ENCODE results near the gene FGF1. TPM values are rescaled to one million over a fixed set of nuclear protein-coding genes. Genes with fewer than 3 reads are reported as not detected.

FGF1 gene
- total and polyA plus RNA-seq, 9 donors = 5.5 to 12.1 (median 7.1) TPM

DNA sequence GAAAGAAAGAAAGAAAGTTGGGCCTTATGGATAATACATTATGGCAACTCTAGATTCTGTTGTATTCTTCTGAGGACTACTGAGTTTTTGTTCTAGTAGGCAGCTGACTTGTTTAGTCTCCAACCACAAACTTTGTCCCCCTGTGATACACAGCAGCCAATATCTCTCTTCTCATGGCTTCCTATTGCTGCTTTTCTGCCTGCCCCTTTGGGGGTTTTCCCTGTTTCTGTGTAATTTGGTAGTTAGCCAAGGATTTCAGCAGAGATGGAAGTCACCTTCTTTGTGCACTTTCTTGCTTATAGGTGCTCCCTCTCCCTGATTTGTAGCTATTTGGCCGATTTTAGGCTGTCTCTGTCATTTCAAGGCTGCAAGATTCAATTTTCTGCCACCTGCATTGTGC, 109.6 kb downstream of the FGF1 start:
- Histone ChIP-seq H3K9me3 (replicated peaks; ENCODE audit: control insufficient read depth, low read depth, low read length) (peaks cover 10% of the 10 kb centered on the region), H3K27me3 (ENCODE audit: control insufficient read depth, insufficient read depth, low read length) (no peaks in the 10 kb centered on the region), H3K36me3 (ENCODE audit: control insufficient read depth, insufficient read depth, low read length) (no peaks in the 10 kb centered on the region), H3K27ac (ENCODE audit: low read length) (no peak overlapping the region), H3K4me3 (ENCODE audit: low read length) (no peak overlapping the region), H3K4me1 (ENCODE audit: control insufficient read depth, insufficient read depth, low read length) (peaks cover 2% of the 10 kb centered on the region)
- DNase-seq = no peak
- WGBS (ENCODE audit: insufficient coverage) = no CpG with 5 or more reads among the region's 1 CpG

- Histone ChIP-seq H3K4me3 (ENCODE audit: low read length) (no peak overlapping the region), H3K27me3 (ENCODE audit: control insufficient read depth, insufficient read depth, low read length) (no peaks in the 10 kb centered on the region), H3K36me3 (ENCODE audit: control insufficient read depth, insufficient read depth, low read length) (no peaks in the 10 kb centered on the region), H3K27ac (ENCODE audit: low read length) (peak overlapping the region; percentile 53), H3K9me3 (replicated peaks; ENCODE audit: control insufficient read depth, low read depth, low read length) (peaks cover 3% of the 10 kb centered on the region), H3K4me1 (ENCODE audit: control insufficient read depth, insufficient read depth, low read length) (peaks cover 10% of the 10 kb centered on the region)
- WGBS (ENCODE audit: insufficient coverage) = 33% methylated on average over 1 of the region's 4 CpGs
- DNase-seq = peak; percentile 94
Measured at GRCh38 chr5:142572006-142572405, 113.9 kb downstream of the FGF1 start.

- 50% methylated on average over 3 of the region's 5 CpGs for WGBS (ENCODE audit: insufficient coverage)
- peaks cover 10% of the 10 kb centered on the region for H3K4me1 ChIP-seq (ENCODE audit: control insufficient read depth, insufficient read depth, low read length)
- H3K9me3 ChIP-seq (replicated peaks; ENCODE audit: control insufficient read depth, low read depth, low read length) = peaks cover 2% of the 10 kb centered on the region
Measured at GRCh38 chr5:142571371-142571770, 114.5 kb downstream of the FGF1 start.

DNA sequence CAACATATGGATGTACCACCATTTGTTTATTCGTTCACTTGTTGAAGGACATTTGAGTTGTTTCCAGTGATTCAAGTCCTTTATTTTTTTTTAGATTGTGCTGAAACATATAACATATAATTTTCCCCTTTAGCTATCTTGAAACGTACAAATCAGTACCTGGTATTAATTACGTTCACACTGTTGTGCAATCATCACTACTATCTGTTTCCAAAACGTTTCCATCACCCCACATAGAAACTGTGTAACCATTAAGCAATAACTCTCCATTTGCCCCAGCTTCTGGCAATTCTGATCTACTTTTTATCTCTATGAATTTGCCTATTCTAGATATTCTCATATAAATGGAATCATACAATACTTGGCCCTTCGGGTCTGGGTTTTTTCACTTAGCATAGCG, 116.0 kb downstream of the FGF1 start:
- Histone ChIP-seq H3K36me3 (ENCODE audit: control insufficient read depth, insufficient read depth, low read length) (no peaks in the 10 kb centered on the region), H3K4me3 (ENCODE audit: low read length) (no peak overlapping the region), H3K27me3 (ENCODE audit: control insufficient read depth, insufficient read depth, low read length) (no peaks in the 10 kb centered on the region), H3K9me3 (replicated peaks; ENCODE audit: control insufficient read depth, low read depth, low read length) (no peaks in the 10 kb centered on the region), H3K27ac (ENCODE audit: low read length) (no peak overlapping the region), H3K4me1 (ENCODE audit: control insufficient read depth, insufficient read depth, low read length) (peaks cover 10% of the 10 kb centered on the region)
- 69% methylated on average over 3 of the region's 6 CpGs for WGBS (ENCODE audit: insufficient coverage)
- no peak for DNase-seq

More at GRCh38 chr5:142571371-142571770, 114.5 kb downstream of the FGF1 start:
- no peaks in the 10 kb centered on the region for H3K36me3 ChIP-seq (ENCODE audit: control insufficient read depth, insufficient read depth, low read length)
- H3K4me3 ChIP-seq (ENCODE audit: low read length) = no peak overlapping the region
- no peak for DNase-seq
- H3K27ac ChIP-seq (ENCODE audit: low read length) = peak overlapping the region; percentile 53
- H3K27me3 ChIP-seq (ENCODE audit: control insufficient read depth, insufficient read depth, low read length) = no peaks in the 10 kb centered on the region

DNA sequence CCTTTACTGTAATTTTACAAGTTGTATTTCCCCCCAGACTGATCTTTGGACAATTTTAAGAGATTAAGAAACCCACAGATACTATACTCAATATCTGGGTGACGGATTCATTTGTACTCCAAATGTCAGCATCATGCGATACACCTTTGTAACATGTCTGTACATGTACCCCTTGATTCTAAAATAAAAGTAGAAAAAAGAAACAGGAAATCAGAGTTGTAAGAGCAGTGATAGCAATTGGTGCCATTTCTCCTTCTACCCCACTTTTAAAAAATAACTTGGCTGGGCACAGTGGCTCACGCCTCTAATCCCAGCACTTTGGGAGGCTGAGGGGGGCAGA, 116.9 kb downstream of the FGF1 start:
- Histone ChIP-seq H3K36me3 (ENCODE audit: control insufficient read depth, insufficient read depth, low read length) (no peaks in the 10 kb centered on the region), H3K9me3 (replicated peaks; ENCODE audit: control insufficient read depth, low read depth, low read length) (no peaks in the 10 kb centered on the region), H3K27ac (ENCODE audit: low read length) (peak overlapping the region; percentile 86), H3K4me3 (ENCODE audit: low read length) (no peak overlapping the region), H3K27me3 (ENCODE audit: control insufficient read depth, insufficient read depth, low read length) (no peaks in the 10 kb centered on the region), H3K4me1 (ENCODE audit: control insufficient read depth, insufficient read depth, low read length) (peaks cover 14% of the 10 kb centered on the region)
- 100% methylated on average over 1 of the region's 3 CpGs for WGBS (ENCODE audit: insufficient coverage)
- DNase-seq = no peak

DNA sequence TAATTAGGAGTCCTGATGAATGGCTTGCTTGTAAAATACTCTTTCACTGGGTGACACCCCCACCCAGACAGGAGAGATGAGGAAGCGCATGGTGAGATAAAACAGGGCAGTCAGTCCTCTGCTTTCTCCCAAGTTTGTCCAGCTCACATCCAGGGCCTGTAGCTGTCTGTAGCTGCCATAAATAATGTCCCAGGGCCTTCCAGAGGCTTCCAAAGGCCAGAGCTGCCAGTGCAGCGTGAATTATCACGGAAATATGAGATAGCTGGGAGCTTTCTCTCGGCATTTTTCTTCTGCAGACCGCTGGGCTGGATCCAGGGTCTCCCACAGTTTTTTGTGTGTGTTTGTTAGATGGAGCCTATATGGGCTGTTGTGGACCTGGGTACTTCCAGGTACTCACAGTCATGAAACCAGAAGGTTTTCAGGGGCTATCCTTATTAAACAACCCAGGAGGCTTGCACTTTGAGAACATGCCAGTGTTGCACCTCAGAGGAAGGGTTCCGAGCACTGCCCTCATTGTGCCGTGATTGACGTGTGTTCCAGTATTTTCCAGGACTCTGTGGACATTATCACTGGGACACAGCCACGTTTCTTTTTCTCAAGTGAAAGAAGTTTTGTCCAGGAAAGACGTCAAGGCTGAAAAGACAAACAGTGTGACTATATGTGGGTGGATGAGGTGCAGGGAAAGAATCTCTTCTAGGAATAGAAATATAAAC, 117.5 kb downstream of the FGF1 start:
- Histone ChIP-seq H3K4me3 (ENCODE audit: low read length) (no peak overlapping the region), H3K4me1 (ENCODE audit: control insufficient read depth, insufficient read depth, low read length) (peaks cover 14% of the 10 kb centered on the region), H3K9me3 (replicated peaks; ENCODE audit: control insufficient read depth, low read depth, low read length) (no peaks in the 10 kb centered on the region), H3K27me3 (ENCODE audit: control insufficient read depth, insufficient read depth, low read length) (no peaks in the 10 kb centered on the region), H3K27ac (ENCODE audit: low read length) (peak overlapping the region; percentile 86), H3K36me3 (ENCODE audit: control insufficient read depth, insufficient read depth, low read length) (no peaks in the 10 kb centered on the region)
- WGBS (ENCODE audit: insufficient coverage) = 22% methylated on average over 8 of the region's 10 CpGs
- DNase-seq = peak; percentile 62

- Histone ChIP-seq H3K27ac (ENCODE audit: low read length) (no peak overlapping the region), H3K36me3 (ENCODE audit: control insufficient read depth, insufficient read depth, low read length) (no peaks in the 10 kb centered on the region), H3K4me3 (ENCODE audit: low read length) (no peak overlapping the region), H3K9me3 (replicated peaks; ENCODE audit: control insufficient read depth, low read depth, low read length) (no peaks in the 10 kb centered on the region), H3K27me3 (ENCODE audit: control insufficient read depth, insufficient read depth, low read length) (no peaks in the 10 kb centered on the region), H3K4me1 (ENCODE audit: control insufficient read depth, insufficient read depth, low read length) (peaks cover 5% of the 10 kb centered on the region)
- no CpG with 5 or more reads among the region's 7 CpGs for WGBS (ENCODE audit: insufficient coverage)
- DNase-seq = no peak
Measured at GRCh38 chr5:142561486-142562097, 124.3 kb downstream of the FGF1 start.

GRCh38 chr5:142561029-142561428, 124.9 kb downstream of the FGF1 start:
- Histone ChIP-seq H3K4me3 (ENCODE audit: low read length) (no peak overlapping the region), H3K9me3 (replicated peaks; ENCODE audit: control insufficient read depth, low read depth, low read length) (no peaks in the 10 kb centered on the region), H3K27ac (ENCODE audit: low read length) (no peak overlapping the region), H3K36me3 (ENCODE audit: control insufficient read depth, insufficient read depth, low read length) (no peaks in the 10 kb centered on the region), H3K4me1 (ENCODE audit: control insufficient read depth, insufficient read depth, low read length) (peaks cover 5% of the 10 kb centered on the region), H3K27me3 (ENCODE audit: control insufficient read depth, insufficient read depth, low read length) (no peaks in the 10 kb centered on the region)
- DNase-seq = no peak
- WGBS (ENCODE audit: insufficient coverage) = 100% methylated on average over 1 of the region's 2 CpGs

GRCh38 chr5:142552107-142552506, 133.8 kb downstream of the FGF1 start:
- H3K4me1 ChIP-seq (ENCODE audit: control insufficient read depth, insufficient read depth, low read length) = peaks cover 20% of the 10 kb centered on the region
- H3K4me3 ChIP-seq (ENCODE audit: low read length) = no peak overlapping the region
- no peaks in the 10 kb centered on the region for H3K36me3 ChIP-seq (ENCODE audit: control insufficient read depth, insufficient read depth, low read length)
- peak; percentile 51 for DNase-seq
- WGBS (ENCODE audit: insufficient coverage) = no CpG with 5 or more reads among the region's 6 CpGs
- peaks cover 8% of the 10 kb centered on the region for H3K27me3 ChIP-seq (ENCODE audit: control insufficient read depth, insufficient read depth, low read length)
- H3K27ac ChIP-seq (ENCODE audit: low read length) = peak overlapping the region; percentile 74
- H3K9me3 ChIP-seq (replicated peaks; ENCODE audit: control insufficient read depth, low read depth, low read length) = no peaks in the 10 kb centered on the region

GRCh38 chr5:142551338-142552067, 134.4 kb downstream of the FGF1 start:
- DNase-seq = peak; percentile 67
- Histone ChIP-seq H3K27me3 (ENCODE audit: control insufficient read depth, insufficient read depth, low read length) (peaks cover 8% of the 10 kb centered on the region), H3K36me3 (ENCODE audit: control insufficient read depth, insufficient read depth, low read length) (no peaks in the 10 kb centered on the region), H3K4me3 (ENCODE audit: low read length) (peak overlapping the region; percentile 20), H3K4me1 (ENCODE audit: control insufficient read depth, insufficient read depth, low read length) (peaks cover 20% of the 10 kb centered on the region), H3K27ac (ENCODE audit: low read length) (peak overlapping the region; percentile 74), H3K9me3 (replicated peaks; ENCODE audit: control insufficient read depth, low read depth, low read length) (no peaks in the 10 kb centered on the region)
- WGBS (ENCODE audit: insufficient coverage) = 1% methylated on average over 11 of the region's 31 CpGs
